SKM-1 treated with dmso at 0.1 percent for 144 hours (cell line): ENCODE results near the gene OCLN.
"Not testable (repeated sequence)": the region's sequence is repeated elsewhere in the genome, so short reads cannot be mapped to it uniquely, and the experiment has no call there.

Experiments used
- DNase-seq: peaks from one replicate; lab custom pipeline; 2025; ENCODE audit not compliant: unreplicated experiment; lab: John Stamatoyannopoulos, UW

OCLN gene

GRCh38 chr5:69489246-69489645 lies 3.3 kb upstream of the OCLN start:
- DNase-seq, result no peak

GRCh38 chr5:69491027-69491426 lies 1.6 kb upstream of the OCLN start:
- no peak for DNase-seq

DNA sequence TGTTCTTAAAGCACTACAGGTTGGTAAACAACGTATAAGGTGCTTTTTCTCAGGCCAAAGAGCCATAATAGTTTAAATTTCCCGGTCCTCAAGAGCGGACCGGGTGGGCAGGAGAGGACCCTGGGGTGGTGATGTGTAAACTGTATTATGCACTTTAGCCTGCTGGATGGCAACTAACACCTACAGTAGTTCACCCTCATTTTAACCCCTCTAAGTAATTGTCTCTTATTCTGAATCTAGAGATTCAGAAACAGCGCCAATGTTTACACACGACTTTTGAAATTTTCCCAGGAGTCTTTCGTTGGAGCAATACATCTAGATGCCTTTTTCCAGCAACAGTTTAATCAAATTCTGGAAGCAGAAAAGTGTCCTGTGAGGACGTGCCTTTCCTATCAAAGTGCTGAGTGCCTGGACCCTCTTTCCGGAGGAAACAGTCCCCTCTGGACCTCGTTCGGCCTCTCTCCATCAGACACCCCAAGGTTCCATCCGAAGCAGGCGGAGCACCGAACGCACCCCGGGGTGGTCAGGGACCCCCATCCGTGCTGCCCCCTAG lies 676 bp upstream of the OCLN start:
- DNase-seq, result no peak

GRCh38 chr5:69492923-69493395 lies 369 bp downstream of the OCLN start:
- no peak for DNase-seq

GRCh38 chr5:69493396-69494133 lies 975 bp downstream of the OCLN start:
- no peak for DNase-seq

- no peak for DNase-seq
Measured at GRCh38 chr5:69494452-69494851, 1.9 kb downstream of the OCLN start.

DNA sequence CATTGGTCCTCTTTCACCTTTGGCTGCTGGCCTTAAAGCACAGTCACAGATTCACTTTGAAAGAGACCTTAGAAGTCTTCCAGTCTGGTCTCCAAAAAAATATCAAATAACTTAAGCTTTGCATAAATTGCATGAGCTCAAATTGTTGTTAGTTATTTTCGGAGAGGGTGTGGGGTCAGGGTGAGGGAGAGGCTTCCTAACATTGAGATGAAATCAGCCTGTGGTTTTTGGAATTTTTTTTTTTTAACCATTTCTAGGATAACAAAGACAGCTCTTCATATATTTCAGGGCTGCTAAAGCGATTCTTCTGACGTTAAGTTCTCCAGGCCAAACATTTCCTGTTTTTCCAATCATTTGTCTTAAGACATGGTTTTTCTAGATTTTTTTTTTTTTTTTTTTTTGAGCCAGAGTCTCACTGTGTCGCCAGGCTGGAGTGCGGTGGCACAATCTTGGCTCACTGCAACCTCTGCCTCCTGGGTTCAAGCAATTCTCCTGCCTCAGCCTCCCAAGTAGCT lies 4.5 kb downstream of the OCLN start:
- DNase-seq, result no peak

DNA sequence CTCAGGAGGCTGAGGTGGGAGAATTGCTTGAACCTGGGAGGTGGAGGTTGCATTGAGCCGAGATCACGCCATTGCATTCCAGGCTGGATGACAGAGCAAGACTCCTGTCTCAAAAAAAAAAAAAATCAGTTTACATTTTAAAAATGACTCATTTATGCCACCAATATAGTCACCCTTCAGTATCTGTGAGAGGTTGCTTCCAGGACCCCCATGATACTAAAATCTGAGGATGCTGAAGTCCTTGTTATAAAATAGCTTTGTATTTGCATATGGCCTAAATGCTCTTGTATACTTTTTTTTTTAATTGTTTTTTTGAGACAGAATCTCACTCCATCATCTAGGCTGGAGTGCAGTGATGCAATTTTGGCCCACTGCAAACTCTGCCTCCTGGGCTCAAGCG lies 5.8 kb downstream of the OCLN start:
- no peak for DNase-seq

- no peak for DNase-seq
Measured at GRCh38 chr5:69502367-69502766, 9.8 kb downstream of the OCLN start.

DNA sequence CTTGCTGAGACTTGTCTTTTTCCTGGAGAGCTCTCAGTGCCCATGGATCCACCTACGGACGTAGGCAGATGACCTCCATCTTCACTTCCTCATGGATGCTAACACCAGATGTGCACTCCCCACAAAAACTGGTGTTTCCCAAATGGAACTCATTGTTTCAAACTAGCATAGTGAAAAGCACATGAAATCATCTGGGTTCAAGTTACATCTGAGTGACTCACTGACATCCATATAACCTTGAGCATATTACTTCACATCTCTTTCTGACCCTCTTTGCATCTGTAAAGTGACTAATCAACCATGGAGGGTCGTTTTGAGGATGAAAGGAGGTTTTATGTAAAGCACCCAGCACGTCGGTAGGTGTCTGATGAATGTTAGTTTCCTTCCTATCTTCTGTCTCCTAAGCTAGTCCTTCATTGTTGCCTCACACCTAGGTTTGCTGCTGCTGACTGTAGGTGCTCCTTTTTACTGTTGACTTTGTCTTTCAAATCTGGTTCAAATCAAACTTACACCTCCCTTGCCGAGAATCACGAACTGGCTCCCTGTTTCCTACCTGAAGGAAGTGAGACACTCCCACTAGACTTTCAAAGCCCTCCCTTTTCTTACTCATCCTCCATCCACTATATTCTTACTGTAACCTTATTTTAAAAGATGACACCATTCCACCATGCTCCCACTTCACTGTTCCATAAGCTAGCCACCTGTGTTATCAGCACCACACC lies 10.3 kb downstream of the OCLN start:
- DNase-seq, result no peak

DNA sequence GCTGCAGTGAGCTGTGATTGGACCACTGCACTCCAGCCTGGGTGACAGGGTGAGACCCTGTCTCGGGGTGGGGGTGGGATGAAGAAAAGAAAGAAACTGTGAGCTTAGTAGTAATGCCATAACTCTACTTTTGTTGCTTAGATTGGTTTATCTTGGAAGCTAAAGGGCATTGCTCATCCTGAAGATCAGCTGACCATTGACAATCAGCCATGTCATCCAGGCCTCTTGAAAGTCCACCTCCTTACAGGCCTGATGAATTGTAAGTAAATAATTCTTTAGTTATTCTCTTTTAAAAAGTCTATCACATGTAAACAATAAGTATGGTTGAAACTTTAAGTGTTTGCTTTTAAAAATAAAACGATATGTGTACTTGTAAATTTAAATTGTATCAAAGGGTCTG lies 11.4 kb downstream of the OCLN start:
- DNase-seq, result no peak

DNA sequence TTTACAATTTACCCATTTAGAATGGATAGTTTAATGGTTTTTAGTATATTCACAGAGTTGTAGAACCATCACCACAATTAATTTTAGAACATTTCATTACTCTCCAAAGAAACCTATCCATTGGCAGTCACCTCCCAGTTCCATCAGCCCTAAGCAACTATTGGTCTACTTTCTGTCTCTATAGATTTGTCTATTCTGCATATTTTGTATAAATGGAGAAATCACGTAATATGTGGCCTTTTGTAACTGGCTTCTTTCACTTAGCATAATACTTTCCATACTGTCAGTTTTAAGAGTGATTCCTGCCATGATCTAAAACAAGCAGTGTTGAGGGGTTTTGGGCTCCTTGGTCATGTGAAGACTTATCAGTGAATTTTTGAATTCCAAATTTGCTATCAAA lies 12.7 kb downstream of the OCLN start:
- no peak for DNase-seq

GRCh38 chr5:69509212-69509611 lies 16.6 kb downstream of the OCLN start:
- DNase-seq, result no peak

GRCh38 chr5:69510694-69511093 lies 18.1 kb downstream of the OCLN start:
- no peak for DNase-seq

DNA sequence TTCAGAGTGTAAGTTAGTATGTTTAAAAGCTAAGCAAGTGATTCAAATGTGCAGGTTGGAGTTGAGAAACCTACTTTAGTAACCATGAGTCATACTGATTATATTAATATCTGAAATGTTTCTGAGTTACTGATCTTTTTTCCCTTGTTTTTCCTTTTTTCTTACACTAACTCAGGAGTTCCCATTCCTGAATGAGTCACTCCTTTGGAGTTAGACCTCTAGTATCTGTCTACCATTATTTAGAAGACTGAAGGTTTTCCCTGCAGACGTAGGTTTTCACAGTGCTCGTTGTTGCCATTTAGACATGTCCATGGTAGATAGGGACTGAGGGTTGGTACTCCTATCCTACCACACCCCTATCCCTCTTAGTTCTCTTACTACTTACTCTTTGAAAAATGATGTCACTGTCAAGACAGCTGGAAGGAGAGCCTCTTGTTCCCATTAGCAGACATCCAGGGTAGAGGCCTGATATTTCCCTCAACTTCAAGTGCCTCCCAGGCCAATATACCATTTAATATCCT lies 20.2 kb downstream of the OCLN start:
- DNase-seq, result no peak

- DNase-seq, result not testable (repeated sequence)
Measured at GRCh38 chr5:69515570-69515969, 23.0 kb downstream of the OCLN start.

- DNase-seq, result no peak
Measured at GRCh38 chr5:69516769-69517168, 24.2 kb downstream of the OCLN start.

DNA sequence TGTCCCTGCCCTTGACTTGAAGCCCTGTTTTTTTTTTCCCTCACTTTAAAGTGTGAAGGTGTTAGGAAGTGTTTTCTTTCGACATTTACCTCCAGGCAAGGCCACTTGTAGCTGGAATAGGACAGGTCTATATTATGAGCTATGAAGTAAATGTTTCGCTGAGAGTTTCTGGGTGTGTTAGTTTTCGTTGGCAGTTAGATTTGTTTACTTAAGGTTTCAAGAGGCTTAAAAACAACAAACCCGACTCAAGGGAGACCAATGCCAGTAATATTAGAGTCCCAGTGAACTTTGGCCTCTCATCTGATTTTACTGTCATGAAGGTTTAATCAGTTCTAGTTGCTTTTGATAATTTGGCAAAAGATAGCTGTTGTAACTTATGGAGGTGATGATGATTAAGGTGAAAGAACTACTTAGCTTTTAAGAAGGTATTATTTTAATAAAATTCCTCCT lies 25.2 kb downstream of the OCLN start:
- no peak for DNase-seq

- no peak for DNase-seq
Measured at GRCh38 chr5:69519285-69519684, 26.7 kb downstream of the OCLN start.

DNA sequence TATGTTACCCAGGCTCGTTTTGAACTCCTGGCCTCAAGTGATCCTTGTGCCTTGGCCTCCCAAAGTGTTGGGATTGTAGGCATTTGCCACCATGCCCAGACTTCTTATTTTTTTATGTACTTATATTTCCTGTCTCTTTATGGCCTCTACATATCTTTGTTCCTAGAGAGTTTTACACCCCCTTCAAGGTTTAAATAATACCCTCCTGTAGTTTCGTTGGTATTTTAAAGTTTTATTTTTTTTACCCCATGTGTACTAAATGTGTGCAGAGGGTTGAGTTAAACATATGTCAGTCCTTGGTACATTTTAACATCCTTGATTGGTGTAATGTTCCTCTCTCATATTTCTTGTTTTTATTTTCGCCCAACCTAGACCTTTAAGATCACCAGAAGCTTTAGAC lies 29.4 kb downstream of the OCLN start:
- DNase-seq, result no peak

DNA sequence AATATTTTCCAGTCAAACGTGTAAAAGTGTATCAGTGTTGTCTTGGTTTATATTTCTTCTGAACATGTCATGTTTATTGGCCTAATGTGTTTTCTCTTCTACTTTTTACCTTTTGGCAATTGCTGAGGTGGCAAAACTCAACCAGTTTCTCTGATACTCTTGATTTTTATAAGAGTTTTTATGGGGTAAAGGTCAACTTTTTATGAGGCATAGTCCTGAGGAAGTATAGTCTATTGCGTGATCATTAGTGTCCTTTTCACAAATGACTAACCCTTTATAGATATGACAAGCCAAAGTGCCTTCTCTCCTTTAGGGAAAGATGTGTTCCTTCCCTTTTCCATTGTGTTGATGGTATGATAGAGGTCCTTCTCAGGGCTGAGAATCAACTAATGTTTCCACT lies 32.9 kb downstream of the OCLN start:
- no peak for DNase-seq

- no peak for DNase-seq
Measured at GRCh38 chr5:69526660-69527059, 34.1 kb downstream of the OCLN start.
